Left ventricle myocardium inferior (tissue), 1 donor: ENCODE data around the gene MMD. TPM values are rescaled to one million over a fixed set of nuclear protein-coding genes. Genes with fewer than 3 reads are reported as not detected.

Experiments
- DNase-seq: peaks from one replicate; pipeline ENCODE4 v3.0.0-alpha.2; 2020
- H3K27ac ChIP-seq: fragments of 200-600 bp; replicated peaks from 2 replicates; pipeline ENCODE4 v1.8.0; 2021
- H3K27me3 ChIP-seq: fragments of 200-600 bp; 2 replicates; pipeline ENCODE4 v1.8.0; 2021; ENCODE audit warnings: low read depth
- H3K36me3 ChIP-seq: fragments of 200-600 bp; 2 replicates; pipeline ENCODE4 v1.8.0; 2021
- H3K4me1 ChIP-seq: fragments of 200-600 bp; 2 replicates; pipeline ENCODE4 v1.8.0; 2021
- H3K4me3 ChIP-seq: fragments of 200-600 bp; 2 replicates; pipeline ENCODE4 v1.8.0; 2021; ENCODE audit warnings: mild to moderate bottlenecking, moderate library complexity
- H3K9me3 ChIP-seq: fragments of 200-600 bp; replicated peaks from 2 replicates; pipeline ENCODE4 v1.8.0; 2021
- intact Hi-C: fragments of 100-400 bp; cut with micrococcal nuclease; formaldehyde crosslinking; loops from one replicate; pipeline ENCODE4 v1.11.0; 2022
- total RNA-seq: library from RNA; stranded (reverse); fragmentation: NEBNext Ultra II Directional; extraction: Animal tissue kit (Norgen Biotek cat#: 25700); gene quantifications from one replicate; pipeline ENCODE4 v1.2.1, GENCODE V29; 2021
- TF ChIP-seq, protein P1 (sequence below): fragments of 200-600 bp; IDR thresholded peaks from 2 replicates; pipeline ENCODE4 v1.8.0; 2021; ENCODE audit warnings: antibody characterized with exemption, mild to moderate bottlenecking, borderline replicate concordance
- donor health status: DM: no; HTN: yes; CAD: no; lungs with severe emphysema.

Gene MMD
- total RNA-seq, 1 donor from 2014 or later: 9.5 TPM

DNA sequence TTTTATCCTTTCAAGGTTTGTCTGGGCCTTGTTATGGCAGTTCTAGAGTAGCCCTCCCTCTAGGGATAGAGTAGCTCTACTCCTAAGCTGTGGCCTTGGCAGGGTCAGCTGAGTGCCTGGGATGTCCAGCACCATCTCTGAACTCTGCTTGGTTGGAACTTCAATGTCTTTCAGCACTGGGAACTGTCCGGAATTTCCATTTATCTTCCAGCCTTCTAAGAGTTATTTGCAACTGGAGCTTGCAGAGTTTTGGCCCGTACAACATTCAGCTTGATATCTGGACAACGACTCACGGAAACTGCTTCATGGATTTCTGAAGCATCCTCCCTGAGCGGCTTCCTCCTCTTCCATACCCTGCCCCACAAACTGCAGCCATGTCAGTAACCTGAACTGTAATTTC is 22.9 kb downstream of the MMD start:
- no peak for DNase-seq
- no peaks in the 10 kb centered on the region for H3K27me3 ChIP-seq
- H3K4me1 ChIP-seq: peaks cover 10% of the 10 kb centered on the region
- no peak overlapping the region for H3K27ac ChIP-seq
- H3K4me3 ChIP-seq: no peak overlapping the region
- intact Hi-C loops: no loop called here
- H3K9me3 ChIP-seq: no peaks in the 10 kb centered on the region
- H3K36me3 ChIP-seq: peaks cover 60% of the 10 kb centered on the region
- TF ChIP-seq, protein P1, sequence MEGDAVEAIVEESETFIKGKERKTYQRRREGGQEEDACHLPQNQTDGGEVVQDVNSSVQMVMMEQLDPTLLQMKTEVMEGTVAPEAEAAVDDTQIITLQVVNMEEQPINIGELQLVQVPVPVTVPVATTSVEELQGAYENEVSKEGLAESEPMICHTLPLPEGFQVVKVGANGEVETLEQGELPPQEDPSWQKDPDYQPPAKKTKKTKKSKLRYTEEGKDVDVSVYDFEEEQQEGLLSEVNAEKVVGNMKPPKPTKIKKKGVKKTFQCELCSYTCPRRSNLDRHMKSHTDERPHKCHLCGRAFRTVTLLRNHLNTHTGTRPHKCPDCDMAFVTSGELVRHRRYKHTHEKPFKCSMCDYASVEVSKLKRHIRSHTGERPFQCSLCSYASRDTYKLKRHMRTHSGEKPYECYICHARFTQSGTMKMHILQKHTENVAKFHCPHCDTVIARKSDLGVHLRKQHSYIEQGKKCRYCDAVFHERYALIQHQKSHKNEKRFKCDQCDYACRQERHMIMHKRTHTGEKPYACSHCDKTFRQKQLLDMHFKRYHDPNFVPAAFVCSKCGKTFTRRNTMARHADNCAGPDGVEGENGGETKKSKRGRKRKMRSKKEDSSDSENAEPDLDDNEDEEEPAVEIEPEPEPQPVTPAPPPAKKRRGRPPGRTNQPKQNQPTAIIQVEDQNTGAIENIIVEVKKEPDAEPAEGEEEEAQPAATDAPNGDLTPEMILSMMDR: no peak

DNA sequence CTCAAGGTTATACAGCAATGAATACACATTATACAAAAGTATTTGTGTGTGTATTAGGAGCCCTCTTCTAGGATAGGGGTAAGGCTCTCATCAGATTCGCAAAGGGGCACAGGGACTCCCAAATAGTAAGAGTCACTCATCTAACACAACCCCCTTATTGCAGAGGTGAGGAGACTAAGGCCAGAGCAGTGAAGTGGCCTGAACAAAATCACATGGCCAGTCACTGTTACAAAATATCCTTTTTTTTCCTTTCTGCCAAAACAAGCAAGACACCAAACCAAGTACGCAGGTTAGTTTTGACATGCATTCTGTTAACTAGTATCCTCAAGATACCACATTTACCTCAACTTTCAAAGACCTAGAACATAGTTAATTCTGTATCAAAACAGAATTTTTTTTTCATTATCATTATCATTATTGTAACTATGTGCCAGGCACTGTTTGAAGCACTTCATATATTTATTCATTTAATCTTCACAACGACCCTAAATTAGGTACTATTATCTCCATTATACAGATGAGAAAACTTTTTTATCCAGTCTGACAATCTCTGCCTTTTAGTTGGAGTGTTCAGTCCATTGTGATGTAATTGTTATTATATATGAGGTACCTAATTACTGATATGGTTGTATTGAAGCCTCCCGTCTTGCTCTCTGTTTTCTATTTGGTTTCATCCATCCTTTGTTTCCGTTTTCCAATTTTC is 25.7 kb downstream of the MMD start:
- intact Hi-C loops: no loop called here
- Histone ChIP-seq H3K27me3 (no peaks in the 10 kb centered on the region), H3K4me3 (no peak overlapping the region), H3K36me3 (peaks cover 43% of the 10 kb centered on the region), H3K4me1 (peaks cover 10% of the 10 kb centered on the region), H3K9me3 (no peaks in the 10 kb centered on the region), H3K27ac (no peak overlapping the region)
- no peak for DNase-seq
- TF ChIP-seq, protein P1: no peak

GRCh38 chr17:55394357-55395021 is 27.1 kb downstream of the MMD start:
- Histone ChIP-seq H3K4me3 (no peak overlapping the region), H3K27me3 (no peaks in the 10 kb centered on the region), H3K27ac (no peak overlapping the region), H3K9me3 (no peaks in the 10 kb centered on the region), H3K36me3 (peaks cover 29% of the 10 kb centered on the region), H3K4me1 (peaks cover 10% of the 10 kb centered on the region)
- TF ChIP-seq, protein P1: no peak
- intact Hi-C loops: no loop called here
- DNase-seq: no peak

DNA sequence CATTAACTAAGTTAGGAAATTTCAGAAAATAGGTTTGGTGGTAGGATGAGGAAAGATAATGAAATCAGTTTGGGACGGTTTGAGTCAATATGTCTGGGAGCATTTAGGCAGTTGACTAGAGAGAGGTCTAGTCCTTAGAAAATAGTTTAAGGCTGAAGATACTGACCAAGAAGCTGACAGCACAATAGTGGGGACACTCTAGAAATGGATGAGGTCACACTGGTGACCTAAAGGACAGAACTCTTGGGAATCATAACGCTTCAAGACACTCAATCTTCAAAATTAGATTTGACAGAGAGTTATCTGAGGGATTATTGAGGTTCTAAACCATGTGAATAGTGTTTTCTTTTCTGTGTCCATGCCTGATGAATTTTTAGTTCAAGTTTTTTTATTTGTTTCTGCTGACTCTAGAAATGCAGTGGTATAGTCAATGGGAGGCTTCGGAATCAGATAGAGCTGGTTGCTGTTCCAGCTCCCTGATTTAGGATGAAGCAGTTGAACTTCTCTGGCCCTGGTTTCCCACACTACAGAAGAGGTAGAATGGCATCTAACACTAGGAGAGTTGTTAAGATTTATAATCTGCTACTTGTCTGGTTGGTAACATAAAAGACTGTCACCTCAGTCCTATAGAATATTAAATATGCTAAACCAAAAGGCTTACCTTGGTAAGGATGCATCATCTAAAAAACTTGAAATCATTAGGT is 29.7 kb downstream of the MMD start:
- H3K27me3 ChIP-seq: no peaks in the 10 kb centered on the region
- H3K4me1 ChIP-seq: peaks cover 20% of the 10 kb centered on the region
- intact Hi-C loops: no loop called here
- TF ChIP-seq, protein P1: no peak
- no peak overlapping the region for H3K27ac ChIP-seq
- peaks cover 17% of the 10 kb centered on the region for H3K36me3 ChIP-seq
- no peaks in the 10 kb centered on the region for H3K9me3 ChIP-seq
- H3K4me3 ChIP-seq: no peak overlapping the region
- DNase-seq: no peak

- intact Hi-C loops: no loop called here
Observed at GRCh38 chr17:55391244-55391757, 30.3 kb downstream of the MMD start.

More at GRCh38 chr17:55391244-55391757, 30.3 kb downstream of the MMD start:
- H3K27ac ChIP-seq: no peak overlapping the region
- no peak overlapping the region for H3K4me3 ChIP-seq
- no peaks in the 10 kb centered on the region for H3K9me3 ChIP-seq
- H3K27me3 ChIP-seq: no peaks in the 10 kb centered on the region
- TF ChIP-seq, protein P1: no peak
- peaks cover 20% of the 10 kb centered on the region for H3K4me1 ChIP-seq
- H3K36me3 ChIP-seq: peaks cover 17% of the 10 kb centered on the region
- no peak for DNase-seq
